DMS153 treated with DMSO at 0.1 percent for 48 hours (cell line): ENCODE results near the gene PIP4K2A.
"Not testable (repeated sequence)": the region's sequence is repeated elsewhere in the genome, so short reads cannot be mapped to it uniquely, and the experiment has no call there.

Source experiments
- DNase-seq: peaks from one replicate; lab custom pipeline; 2025; ENCODE audit not compliant: unreplicated experiment; lab: John Stamatoyannopoulos, UW

PIP4K2A gene

DNA sequence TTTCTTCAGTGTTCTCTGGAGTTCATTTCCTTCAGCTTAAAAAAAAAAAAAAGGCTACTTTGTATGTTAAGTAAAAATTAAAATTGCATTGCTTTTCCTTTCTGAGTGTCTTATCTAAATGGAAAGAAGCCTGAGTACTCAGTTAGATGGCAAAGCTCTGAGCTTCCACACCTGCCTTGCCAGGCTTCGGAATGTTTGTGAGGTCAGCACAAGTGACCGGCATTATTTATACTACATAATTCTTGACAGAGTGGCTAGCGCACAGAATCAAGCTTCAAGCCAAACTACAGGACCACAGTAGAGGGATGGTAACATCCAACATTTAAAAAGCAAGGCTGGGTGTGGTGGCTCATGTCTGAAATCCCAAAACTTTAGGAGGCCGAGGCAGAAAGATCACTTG lies 17.3 kb downstream of the PIP4K2A start:
- DNase-seq = no peak

DNA sequence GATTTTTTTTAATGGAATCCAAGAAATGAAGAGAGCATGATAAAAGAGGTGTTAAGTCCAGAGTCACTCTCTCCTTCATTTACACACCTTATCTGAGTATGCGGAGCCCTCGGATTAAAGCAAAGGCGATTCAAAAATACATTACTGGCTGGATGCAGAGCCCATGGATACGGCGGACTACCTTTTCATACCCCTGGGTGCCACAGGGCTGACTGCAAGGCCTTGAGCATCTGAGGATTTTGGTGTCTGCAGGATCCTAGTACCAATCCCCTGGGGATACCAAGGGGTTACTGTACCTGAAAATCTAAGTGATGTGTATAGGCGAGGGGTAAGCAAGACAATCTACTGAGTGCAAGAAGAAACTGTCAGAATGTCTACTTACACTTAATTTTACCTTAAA lies 20.5 kb downstream of the PIP4K2A start:
- DNase-seq = no peak

DNA sequence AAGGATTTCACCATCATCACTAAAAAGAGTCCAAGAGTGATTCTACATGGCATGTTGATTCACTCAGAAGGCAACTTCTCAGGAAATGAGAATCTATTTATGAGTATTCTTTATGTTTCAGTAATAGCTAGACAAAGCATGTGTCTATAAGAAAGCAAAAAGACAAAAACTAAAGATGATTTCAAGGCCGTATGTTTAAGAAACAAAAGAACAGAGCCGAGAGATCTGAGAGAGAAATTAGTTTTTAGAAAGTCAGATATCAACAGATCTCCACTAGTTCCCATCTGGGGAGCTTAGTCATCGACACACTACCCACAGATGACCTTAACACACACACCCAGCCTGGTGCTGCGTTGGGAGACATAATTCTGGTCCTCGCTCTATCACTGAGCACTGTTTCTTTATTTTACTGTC lies 21.0 kb downstream of the PIP4K2A start:
- DNase-seq = no peak

DNA sequence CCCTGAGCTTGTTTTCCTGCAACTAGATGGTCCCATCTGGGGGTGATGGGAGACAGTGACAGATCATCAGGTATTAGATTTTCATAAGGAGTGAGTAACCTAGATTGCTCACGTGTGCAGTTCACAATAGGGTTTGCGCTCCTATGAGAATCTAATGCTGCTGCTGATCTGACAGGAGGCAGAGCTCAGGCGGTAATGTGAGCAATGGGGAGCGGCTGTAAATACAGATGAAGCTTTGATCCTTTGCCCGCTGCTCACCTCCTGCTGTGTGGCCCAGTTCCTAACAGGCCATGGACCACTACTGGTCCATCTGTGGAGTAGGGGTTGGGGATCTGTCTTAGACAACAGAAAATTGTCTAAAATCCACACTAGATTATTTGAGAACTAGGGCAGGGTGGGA lies 22.3 kb downstream of the PIP4K2A start:
- not testable (repeated sequence) for DNase-seq

DNA sequence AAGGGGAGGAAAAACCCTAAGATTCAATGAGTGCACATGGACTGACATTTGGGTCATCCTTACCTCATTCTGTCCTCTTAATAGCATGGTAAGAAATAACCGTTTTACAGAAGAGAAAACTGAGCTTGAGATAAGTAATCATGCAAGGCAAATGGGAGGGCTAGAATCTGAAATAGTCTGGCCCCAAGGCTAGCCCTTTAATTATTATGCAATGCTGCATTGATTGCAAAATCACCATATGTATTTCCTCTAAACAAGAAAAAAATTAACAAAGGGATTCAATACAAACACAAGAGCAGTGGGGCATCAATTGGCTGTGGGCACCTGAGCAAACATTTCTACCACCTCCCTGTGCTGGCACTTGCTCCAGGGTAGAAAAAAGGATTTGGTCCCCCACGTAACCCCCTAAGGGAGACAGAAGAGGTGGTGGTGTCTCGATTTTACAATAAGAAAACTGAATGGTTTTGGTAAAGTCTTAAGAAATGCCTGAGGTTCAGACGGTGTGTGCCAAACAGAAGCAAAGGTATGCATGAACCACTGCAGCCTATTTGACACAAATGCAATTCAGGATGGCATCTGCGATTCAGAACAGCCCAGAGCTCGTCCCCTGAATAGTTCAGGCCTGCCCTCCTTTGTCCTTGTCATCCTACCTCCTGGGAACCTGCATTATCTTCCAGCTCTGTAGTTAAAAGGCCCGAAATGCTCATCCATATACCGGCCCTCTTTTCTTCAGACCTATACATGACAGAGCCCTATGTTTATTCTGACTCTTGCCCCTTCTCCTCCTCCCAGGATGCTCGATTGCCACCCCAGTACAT lies 23.6 kb downstream of the PIP4K2A start:
- DNase-seq = no peak

DNA sequence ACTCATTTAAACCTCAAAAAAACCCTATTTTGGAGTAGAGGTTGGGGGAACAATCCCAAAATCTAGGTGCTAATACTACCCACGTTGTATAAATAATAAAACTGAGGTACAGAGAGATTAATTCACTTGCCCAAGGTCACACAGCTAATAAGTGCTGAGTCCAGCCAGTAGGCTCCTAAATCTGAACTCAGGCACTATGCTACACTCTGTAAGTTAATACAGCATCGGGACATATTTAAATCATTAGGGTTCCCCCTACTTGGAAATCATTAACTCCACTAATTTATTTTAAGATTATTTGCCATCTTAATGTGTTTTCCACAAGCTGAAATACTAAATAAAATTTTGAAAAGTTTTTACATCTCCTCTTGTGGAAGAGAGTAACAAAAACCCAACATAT lies 24.2 kb downstream of the PIP4K2A start:
- DNase-seq = no peak

DNA sequence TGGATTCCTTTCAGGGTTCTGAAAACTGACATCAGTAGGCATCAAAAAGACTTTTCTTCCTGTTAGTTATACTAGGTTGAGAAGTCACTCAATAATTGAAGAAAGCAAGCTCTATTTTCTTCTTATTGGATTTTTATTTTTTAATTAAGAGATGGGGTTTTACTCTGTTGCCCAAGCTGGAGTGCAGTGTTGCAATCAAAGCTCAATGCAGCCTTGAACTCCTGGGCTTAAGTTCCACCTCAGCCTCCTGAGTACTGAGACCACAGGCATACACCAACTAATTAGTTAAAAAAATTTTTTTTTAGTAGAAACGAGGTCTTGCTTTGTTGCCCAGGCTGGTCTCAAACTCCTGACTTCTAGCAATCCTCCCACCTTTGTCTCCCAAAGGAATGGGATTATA lies 28.0 kb downstream of the PIP4K2A start:
- no peak for DNase-seq

DNA sequence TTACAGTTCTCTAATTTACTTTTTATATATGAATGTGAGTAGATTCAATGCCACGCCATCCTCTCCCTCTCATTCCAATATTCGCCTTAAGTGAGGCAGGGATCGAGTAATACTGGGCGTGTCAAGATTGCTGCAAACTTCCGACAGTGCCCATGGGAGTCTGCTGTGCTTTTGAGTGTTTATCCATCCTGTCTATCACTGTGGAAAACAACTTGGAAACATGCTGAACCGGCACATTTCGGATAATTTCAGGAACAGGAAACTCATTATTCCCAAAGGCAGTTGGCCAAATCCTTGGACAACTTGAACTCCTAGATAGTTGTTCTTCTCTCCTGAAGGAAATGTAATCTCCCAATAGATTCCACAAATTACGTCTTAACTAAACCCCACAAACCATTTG lies 28.5 kb downstream of the PIP4K2A start:
- no peak for DNase-seq

DNA sequence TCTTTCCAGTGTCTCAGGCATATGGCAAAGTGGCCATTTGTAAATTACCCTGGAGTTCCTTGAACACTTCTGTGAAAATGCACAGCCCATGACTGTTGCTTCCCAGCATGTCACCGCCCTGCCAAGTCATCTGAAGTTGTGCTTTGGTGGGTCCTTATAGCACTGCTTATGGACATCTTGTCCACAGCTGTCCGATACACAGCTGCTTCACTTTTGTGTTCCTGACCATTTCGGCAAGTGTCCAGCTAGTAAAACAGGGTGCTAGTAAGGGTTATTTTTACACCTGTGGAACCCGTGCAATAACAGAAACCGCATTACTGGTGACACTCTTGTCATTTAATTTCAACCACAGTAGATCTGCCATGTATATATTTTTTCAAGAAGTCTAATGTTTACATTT lies 29.7 kb downstream of the PIP4K2A start:
- no peak for DNase-seq

DNA sequence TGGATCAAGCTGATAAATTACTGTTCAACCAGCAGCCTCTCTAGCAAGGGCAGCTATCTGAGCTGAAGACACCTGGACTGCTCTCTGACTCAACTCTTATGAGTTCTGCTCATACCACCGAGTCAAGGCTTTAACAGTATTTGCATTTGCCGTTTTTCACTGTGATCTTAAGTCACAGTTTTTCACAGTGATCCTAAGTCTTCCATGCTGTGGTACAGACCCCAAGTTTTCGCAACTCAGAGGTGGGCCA lies 31.3 kb downstream of the PIP4K2A start:
- no peak for DNase-seq

- no peak for DNase-seq
These were observed 31.9 kb downstream of the PIP4K2A start for GRCh38 chr10:22682237-22683139.

DNA sequence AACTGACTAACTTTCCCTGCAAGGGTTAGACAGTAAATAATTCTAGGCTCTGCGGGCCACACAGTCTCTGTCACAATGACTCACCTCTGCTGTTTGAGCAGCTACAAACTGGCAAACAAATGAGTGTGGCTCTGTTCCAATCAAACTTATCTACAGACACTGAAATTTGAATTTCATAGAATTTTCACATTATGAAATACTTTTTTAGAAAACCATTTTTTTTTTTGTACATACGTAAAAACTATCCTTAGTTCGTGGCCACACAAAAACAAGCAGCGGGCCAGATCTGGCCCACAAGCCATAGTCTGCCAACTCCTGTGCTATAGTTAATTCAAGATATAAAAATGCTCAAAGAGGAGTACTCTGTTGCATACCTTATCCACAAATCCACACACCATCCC lies 32.6 kb downstream of the PIP4K2A start:
- no peak for DNase-seq

DNA sequence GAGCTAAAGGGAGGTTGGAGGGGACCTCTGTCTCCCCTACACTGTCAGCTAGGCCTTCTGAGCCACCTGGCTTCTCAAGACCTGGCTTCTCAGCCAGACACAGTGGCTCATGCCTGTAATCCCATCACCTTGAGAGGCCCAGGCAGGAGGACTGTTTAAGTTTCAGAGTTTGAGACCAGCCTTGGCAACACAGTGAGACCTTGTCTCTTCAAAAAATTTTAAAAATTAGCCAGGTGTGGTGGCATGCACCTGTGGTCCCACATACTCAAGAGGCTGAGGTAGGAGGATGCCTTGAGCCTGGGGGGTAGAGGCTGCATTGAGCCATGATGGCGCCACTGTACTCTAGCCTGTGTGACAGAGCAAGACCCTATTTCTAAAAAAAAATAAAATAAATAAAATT lies 33.1 kb downstream of the PIP4K2A start:
- no peak for DNase-seq

GRCh38 chr10:22679608-22680007 lies 34.8 kb downstream of the PIP4K2A start:
- DNase-seq = no peak

DNA sequence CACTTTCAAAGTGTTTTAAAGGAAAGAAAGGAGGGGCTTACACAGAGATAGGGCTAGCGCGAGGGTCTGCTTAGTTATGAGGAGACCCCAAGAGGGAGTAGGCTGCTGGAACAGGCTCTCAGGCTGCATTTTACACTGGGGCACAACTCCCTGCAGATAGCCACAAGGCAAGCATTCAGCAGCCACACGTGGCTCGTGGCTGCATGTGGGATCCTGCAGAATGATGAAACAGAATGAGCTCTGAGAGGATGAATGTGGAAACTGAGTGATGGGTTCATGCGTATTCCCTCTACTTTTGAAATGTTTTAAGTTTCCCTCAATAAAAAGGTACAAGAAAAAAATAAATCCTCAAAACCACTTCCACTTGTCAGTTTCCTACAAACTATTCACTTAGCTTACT lies 37.0 kb downstream of the PIP4K2A start:
- no peak for DNase-seq

DNA sequence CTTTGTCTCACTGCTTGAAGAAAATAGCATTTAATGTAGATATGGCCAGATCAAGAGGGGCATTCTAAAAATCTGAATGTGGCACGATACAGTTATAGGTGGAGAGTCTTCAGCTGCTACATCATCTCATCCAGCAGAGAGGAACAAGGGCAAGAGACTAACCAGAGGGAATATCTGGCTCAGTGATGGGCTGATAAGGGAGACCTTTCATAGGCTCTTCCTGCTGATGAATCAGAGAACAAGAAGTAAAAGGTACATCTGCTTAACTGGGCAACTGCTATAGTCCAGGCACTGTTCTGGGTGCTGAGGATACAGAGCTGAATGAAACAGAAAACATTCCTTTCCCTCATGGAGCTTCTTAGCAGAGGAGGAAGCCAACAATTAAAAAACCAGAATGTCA lies 37.9 kb downstream of the PIP4K2A start:
- DNase-seq = no peak

GRCh38 chr10:22674573-22674930 lies 39.8 kb downstream of the PIP4K2A start:
- no peak for DNase-seq

DNA sequence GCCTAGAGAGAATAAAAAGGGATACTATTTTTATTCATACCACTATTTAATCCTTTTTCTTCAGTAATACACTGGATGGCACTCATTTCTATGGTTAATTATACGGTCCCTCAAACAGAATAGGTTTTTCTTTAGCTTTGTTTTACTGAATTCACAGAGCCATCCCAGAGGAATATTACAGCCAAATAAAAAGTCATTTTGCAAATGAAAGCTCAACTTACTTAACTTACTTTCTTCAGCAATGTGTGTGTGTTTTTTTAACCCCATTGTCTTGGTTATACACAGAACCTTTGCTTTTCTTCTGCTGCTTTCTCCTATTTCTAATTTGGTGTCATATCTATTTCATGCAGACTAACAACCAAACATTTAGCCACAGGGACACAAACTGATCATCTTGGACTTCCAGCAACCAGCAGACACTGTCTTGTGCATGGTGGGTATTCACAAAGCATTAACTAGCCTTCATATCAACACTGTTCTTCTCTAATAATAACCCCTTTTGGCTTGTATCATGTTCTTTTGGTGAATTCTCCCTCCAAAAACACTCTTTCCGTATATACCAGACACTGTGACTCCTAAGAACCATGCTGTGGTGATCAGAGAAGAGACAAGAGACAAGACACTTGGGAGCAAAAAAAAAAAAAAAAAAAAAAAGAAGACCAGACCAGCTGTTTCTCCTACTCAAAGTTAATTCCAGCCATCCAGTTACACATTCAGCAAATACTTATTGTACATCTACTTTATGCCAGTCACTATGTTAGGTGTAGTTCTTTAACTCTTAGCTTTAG lies 40.4 kb downstream of the PIP4K2A start:
- no peak for DNase-seq

DNA sequence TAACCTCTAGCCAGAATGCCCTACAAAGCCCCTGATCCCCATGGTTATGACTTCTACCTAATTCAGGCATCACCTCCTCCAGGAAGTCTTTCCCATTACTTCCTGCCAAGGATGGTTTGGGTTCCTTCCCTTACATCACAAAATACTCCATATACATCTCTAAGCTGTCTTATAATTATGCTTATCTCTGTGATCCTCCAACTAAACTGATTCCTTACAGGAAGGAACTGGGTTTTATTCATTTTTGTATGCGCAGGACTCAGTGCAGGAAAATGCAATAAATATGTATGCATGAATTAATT lies 41.3 kb downstream of the PIP4K2A start:
- DNase-seq = no peak

DNA sequence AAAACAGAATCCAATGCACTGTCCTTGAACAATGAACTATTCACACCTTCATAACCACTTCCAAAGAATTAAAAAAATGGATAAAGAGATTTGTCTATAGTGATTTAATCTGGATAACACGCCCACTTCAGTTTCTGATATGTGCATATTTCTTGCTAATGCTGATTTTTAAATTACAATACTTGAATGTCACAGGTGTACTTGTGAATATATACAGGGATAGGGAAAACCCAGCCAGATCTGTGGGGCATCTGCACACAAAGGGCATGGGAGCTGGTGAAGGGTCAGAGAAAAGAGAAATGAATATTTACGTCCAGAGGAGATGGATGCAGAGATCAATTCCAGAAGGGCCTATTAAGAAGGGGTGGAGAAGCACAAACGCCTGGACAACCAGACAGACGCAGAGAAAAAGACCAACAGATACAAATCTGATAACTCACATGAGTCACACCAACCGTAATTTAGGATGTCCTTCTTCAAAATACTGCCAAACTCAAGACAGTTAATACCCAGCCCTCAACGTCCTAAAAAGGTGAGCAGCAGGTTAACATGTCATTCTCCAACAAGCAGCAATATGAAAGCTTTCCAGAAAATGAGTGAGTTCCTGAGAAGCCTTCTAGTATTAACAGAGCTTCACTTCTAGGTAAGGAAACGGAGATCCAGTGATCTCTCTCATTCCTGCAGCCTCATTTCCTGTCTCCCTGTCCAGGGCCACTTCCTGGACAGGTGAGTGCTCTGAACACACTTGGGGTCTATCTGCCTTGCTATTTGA lies 41.9 kb downstream of the PIP4K2A start:
- no peak for DNase-seq

DNA sequence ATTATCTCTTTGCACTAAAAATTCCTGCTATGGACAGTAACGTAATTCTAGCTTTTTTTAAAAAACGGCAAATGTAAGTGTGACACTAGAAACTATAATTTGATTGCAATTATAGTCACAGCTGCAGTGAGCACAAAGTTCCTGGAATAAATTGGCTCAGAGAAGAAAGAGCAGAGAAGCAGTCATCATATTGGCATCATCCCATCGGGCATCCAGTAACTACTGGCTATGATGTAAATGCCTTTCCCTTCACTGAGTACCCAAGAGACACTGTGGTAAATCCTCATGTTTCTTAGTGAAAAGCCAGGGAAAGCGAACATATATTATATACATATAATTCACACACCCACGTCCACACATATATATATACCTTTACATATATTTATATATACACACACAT lies 43.6 kb downstream of the PIP4K2A start:
- no peak for DNase-seq
